WERI-Rb-1 (cell line): Measurements from ENCODE around the gene CRYL1.

Experiments used
- DNase-seq: peaks from one replicate; pipeline ENCODE4 v3.0.0-alpha.2; 2020
- H3K27ac ChIP-seq: fragments of 250-450 bp; sonication (Bioruptor Pico); 2 replicates; pipeline ENCODE4 v1.5.1; 2020; ENCODE audit warnings: mild to moderate bottlenecking, moderate library complexity
- H3K27me3 ChIP-seq: fragments of 250-450 bp; sonication (Bioruptor Pico); 2 replicates; pipeline ENCODE4 v1.5.1; 2021; ENCODE audit warnings: mild to moderate bottlenecking, low read depth, moderate library complexity; ENCODE audit not compliant: insufficient read depth, severe bottlenecking
- H3K36me3 ChIP-seq: fragments of 250-450 bp; sonication (Bioruptor Pico); 2 replicates; pipeline ENCODE4 v1.5.1; 2020; ENCODE audit warnings: mild to moderate bottlenecking, moderate library complexity
- H3K4me3 ChIP-seq: 2 replicates; pipeline ENCODE4 v1.5.1; 2011; ENCODE audit warnings: low read depth, mild to moderate bottlenecking, control low read depth, low read length
- H3K9me3 ChIP-seq: fragments of 250-450 bp; sonication (Bioruptor Pico); 2 replicates; pipeline ENCODE4 v1.5.1; 2021; ENCODE audit warnings: mild to moderate bottlenecking, moderate library complexity; ENCODE audit not compliant: severe bottlenecking
- TF ChIP-seq, protein P1 (sequence below): IDR thresholded peaks from 2 replicates; pipeline ENCODE4 v1.5.1; 2011; ENCODE audit warnings: low read depth, mild to moderate bottlenecking, control low read depth, inconsistent platforms, low read length

Gene CRYL1

DNA sequence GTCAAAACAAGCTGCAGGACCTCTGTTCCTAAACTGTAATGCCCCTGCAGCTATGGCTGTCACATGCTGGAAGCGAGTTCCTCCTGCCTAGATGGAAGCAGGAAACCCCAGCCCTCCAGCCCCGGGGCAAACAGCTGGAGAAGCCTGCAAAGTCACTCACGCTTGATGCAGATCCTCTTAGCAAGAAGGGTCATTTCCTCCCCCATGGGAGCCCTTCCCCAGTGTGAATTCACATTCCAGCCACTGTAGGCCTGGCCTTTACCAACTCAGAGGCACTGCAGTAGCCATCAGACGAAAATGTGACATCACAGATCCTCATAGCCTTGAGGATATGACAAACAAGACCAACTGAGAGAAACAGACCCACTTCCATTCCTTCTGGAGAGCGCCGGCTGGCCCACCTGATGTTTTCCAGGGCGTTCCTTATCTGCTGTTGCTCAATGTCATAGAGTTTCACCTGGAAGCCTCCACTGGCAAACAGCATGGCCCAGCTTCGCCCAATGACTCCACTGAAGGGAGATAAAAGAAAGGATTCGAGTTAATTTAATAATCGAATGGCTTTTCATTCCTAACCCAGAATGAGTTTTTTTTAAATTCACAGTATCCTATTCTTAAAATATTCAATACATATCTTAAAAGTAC lies 13.5 kb downstream of the CRYL1 start:
- no peaks in the 10 kb centered on the region for H3K9me3 ChIP-seq
- no peak for DNase-seq
- TF ChIP-seq, protein P1, sequence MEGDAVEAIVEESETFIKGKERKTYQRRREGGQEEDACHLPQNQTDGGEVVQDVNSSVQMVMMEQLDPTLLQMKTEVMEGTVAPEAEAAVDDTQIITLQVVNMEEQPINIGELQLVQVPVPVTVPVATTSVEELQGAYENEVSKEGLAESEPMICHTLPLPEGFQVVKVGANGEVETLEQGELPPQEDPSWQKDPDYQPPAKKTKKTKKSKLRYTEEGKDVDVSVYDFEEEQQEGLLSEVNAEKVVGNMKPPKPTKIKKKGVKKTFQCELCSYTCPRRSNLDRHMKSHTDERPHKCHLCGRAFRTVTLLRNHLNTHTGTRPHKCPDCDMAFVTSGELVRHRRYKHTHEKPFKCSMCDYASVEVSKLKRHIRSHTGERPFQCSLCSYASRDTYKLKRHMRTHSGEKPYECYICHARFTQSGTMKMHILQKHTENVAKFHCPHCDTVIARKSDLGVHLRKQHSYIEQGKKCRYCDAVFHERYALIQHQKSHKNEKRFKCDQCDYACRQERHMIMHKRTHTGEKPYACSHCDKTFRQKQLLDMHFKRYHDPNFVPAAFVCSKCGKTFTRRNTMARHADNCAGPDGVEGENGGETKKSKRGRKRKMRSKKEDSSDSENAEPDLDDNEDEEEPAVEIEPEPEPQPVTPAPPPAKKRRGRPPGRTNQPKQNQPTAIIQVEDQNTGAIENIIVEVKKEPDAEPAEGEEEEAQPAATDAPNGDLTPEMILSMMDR, result no peak
- H3K4me3 ChIP-seq, result no peak overlapping the region
- H3K36me3 ChIP-seq, result no peaks in the 10 kb centered on the region
- H3K27me3 ChIP-seq, result no peaks in the 10 kb centered on the region
- H3K27ac ChIP-seq, result no peak overlapping the region

DNA sequence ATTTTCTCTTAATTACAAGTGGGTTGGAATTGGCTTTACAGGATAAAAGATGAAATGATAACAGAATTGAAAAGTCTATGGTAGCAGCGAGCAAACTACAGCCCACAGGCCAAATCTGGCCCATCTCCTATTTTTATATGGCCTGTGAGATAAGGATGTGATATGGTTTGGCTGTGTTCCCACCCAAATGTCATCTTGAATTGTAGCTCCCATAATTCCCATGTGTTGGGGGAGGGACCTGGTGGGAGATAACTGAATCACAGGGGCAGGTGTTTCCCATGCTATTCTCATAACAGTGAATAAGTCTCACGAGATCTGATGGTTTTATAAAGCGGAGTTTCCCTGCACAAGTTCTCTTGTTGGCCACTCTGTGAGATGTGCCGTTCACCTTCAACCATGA lies 19.0 kb downstream of the CRYL1 start:
- no peak for DNase-seq
- Histone ChIP-seq H3K4me3 (no peak overlapping the region), H3K27me3 (no peaks in the 10 kb centered on the region), H3K27ac (no peak overlapping the region), H3K9me3 (no peaks in the 10 kb centered on the region), H3K36me3 (no peaks in the 10 kb centered on the region)
- TF ChIP-seq, protein P1, result no peak

DNA sequence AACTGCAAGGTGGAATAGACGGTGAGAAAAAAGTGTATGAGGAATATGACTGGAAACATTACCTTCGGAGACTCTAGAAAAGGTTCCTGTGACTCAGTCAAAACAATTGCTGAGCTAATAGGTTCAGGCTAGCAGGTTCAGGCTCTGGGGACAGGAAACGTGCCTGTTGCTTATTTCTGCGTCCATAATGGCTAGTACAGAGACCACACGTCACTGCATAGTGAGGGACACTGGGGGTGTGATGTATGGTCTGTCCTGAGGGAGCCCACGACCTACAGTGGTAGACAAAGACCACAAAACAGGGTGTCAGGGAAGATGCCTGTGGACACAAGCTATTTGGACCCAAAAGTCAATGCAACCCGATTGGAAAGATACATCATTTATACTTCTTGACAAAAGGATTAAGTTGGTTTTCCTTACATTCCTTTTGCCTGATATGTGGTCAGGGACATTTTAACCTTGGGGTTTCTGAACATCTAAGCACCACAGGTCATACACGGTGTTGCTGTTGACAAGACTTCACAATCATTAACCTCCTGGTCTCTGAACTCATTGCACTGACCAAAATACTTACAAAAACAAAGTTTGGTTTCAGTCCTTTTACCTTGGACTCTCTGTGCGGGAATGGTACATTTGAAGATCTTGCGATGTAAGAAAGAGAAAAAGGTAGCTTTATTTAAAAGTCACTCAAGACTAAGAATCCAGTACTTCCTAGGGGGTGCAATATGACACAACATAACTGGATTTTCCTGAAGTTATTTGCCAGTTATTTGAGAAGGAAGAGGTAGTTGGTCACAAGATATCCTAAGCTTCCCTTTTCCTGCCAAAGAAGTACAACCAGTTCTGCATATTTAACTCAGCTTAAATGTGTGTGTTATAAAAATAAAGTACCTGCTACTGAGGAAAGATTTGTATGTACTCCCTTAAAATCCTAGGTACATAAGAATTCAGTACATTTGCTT lies 20.0 kb downstream of the CRYL1 start:
- Histone ChIP-seq H3K4me3 (no peak overlapping the region), H3K27me3 (no peaks in the 10 kb centered on the region), H3K9me3 (no peaks in the 10 kb centered on the region), H3K27ac (no peak overlapping the region), H3K36me3 (no peaks in the 10 kb centered on the region)
- DNase-seq, result no peak
- TF ChIP-seq, protein P1, result no peak

DNA sequence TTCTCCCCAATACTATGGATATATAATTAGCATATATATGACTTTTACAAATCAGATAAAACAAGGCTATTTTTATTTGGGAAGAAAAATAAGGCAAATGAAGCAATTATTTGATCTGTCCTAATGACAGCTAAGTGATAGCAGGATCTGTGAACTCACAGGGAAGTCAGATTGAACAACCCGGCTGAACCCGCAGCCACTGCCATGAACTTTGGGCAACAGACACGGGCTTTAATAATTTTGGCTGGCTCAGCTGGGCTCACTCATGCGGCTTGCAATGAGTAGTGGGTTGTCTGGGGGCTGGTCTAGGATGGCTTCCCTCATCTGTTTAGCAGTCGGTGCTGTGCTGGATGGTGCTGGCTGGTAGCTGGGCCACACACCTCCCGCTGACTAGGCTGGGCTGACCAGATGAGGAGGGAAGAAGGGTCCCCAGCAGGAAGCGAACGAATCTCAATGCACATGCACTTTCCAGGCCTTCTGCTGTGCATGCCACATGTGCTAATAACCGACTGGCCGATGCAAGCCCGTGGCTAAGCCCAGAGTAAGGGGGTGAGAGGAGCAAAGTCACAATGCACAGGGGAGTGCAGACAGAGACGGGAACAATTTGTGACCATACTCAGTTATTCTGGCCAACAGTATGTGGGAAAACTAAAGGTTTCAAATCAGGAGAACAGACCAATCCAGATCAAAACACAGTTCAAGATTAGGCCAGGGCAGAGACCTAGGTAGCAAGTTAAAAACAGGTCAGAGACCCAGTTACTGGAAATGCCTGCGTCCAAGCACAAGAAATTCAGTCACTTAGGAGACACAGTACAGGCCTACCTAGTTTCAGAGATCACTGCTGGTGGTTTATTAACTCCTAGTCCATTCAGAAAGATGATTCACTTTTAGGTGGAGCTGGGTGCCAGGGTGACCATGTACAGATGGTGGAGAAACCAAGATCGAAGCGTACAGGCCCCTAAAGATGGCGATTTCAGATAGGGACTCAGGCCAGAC lies 22.3 kb downstream of the CRYL1 start:
- no peak overlapping the region for H3K4me3 ChIP-seq
- H3K36me3 ChIP-seq, result no peaks in the 10 kb centered on the region
- H3K27me3 ChIP-seq, result no peaks in the 10 kb centered on the region
- peaks cover 10% of the 10 kb centered on the region for H3K9me3 ChIP-seq
- H3K27ac ChIP-seq, result no peak overlapping the region
- no peak for DNase-seq
- TF ChIP-seq, protein P1, result no peak

DNA sequence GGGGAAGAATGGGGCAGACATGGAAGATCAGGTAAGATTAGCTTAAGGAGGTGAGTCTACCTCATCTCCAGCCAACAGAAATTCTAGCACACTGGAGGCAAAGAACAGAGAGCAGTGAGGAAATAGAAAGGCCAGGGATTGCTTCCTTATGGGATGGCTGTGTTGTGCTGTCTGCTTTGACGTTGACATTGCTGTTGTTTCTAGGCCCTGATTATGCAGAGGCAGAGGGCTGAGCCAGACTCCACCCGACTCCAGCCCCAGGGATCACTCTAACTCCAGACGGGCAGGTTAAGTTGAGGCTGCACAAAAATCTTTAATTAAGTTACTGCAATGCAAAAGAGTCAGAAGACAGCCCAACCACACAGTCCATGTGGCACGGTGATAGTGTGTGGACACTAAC lies 24.1 kb downstream of the CRYL1 start:
- no peaks in the 10 kb centered on the region for H3K36me3 ChIP-seq
- DNase-seq, result no peak
- H3K4me3 ChIP-seq, result no peak overlapping the region
- H3K27me3 ChIP-seq, result no peaks in the 10 kb centered on the region
- peaks cover 10% of the 10 kb centered on the region for H3K9me3 ChIP-seq
- no peak overlapping the region for H3K27ac ChIP-seq
- TF ChIP-seq, protein P1, result no peak
